Stimulated activated naive B cell treated with anti-CD40 and anti-IgM and Interleukin-4, amounts not matched to agents 10 μg/mL and 1 μg/mL and 100 μg/mL, for 72 hours (primary cell): ENCODE data around the gene CCPG1.

Experiments
- ATAC-seq, 2 donors: fragments of 150-1000 bp; cut with Tn5 transposase; replicated peaks; 2 replicates each; pipeline ENCODE4 v1.10.0; 2021; ENCODE audit warnings: moderate library complexity in 1 of 2
- DNase-seq: peaks from one replicate; pipeline ENCODE4 v3.0.0; 2021
- H3K27ac Mint-ChIP-seq: one replicate; pipeline ENCODE4 v1.8.0; 2022; ENCODE audit warnings: mild to moderate bottlenecking, mixed read lengths
- H3K27me3 Mint-ChIP-seq, 2 donors: one replicate each; pipeline ENCODE4 v1.8.0; 2022; ENCODE audit warnings: mixed read lengths in 2 of 2
- H3K36me3 Mint-ChIP-seq, 2 donors: one replicate each; pipeline ENCODE4 v1.8.0; 2022; ENCODE audit warnings: mixed read lengths in 2 of 2, mild to moderate bottlenecking in 1 of 2
- H3K4me1 Mint-ChIP-seq, 2 donors: one replicate each; pipeline ENCODE4 v1.8.0; 2022; ENCODE audit warnings: mixed read lengths in 2 of 2, mild to moderate bottlenecking in 1 of 2
- H3K4me3 Mint-ChIP-seq, 2 donors: one replicate each; pipeline ENCODE4 v1.8.0; 2022; ENCODE audit warnings: mild to moderate bottlenecking in 2 of 2, mixed read lengths in 2 of 2, moderate library complexity in 1 of 2
- H3K9me3 Mint-ChIP-seq, 2 donors: one replicate each; pipeline ENCODE4 v1.8.0; 2022; ENCODE audit warnings: mixed read lengths in 2 of 2, mild to moderate bottlenecking in 1 of 2

CCPG1 gene

DNA sequence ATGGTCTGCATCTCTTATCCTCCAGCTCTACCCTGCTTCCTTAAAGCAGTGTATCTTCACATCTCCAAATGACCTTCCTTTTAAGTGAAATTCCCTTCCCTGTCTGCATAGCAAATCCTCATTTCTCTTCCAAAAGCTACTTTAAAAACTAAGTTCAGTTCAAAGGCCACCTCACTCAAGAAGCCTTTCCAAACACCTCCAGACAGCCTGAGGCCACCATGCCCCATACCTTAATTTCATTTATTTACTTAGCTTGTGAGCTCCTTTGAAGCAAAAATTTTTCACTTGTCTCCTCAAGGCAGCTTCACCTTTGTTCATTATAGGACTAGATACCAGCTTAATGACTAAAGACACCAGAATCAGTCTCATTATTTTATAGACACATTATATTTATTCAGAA is 49.7 kb downstream of the CCPG1 start:
- Mint-ChIP-seq H3K27ac (no peak overlapping the region), H3K36me3 (peaks cover 11 to 32% of the 10 kb centered on the region in 2 donors), H3K27me3 (no peaks in the 10 kb centered on the region), H3K9me3 (no peaks in the 10 kb centered on the region), H3K4me1 (peaks cover 3 to 9% of the 10 kb centered on the region in 2 donors), H3K4me3 (no peak overlapping the region)
- DNase-seq (no peak), ATAC-seq (no peak)

GRCh38 chr15:55357774-55358173 is 50.4 kb downstream of the CCPG1 start:
- Mint-ChIP-seq H3K4me1 (peaks cover 3 to 9% of the 10 kb centered on the region in 2 donors), H3K27me3 (no peaks in the 10 kb centered on the region), H3K36me3 (peaks cover 11 to 30% of the 10 kb centered on the region in 2 donors), H3K4me3 (no peak overlapping the region), H3K27ac (no peak overlapping the region), H3K9me3 (no peaks in the 10 kb centered on the region)
- no peak for ATAC-seq
- no peak for DNase-seq

- Mint-ChIP-seq H3K4me1 (peaks cover 3 to 9% of the 10 kb centered on the region in 2 donors), H3K36me3 (peaks cover 11 to 30% of the 10 kb centered on the region in 2 donors), H3K27me3 (no peaks in the 10 kb centered on the region), H3K9me3 (no peaks in the 10 kb centered on the region), H3K27ac (no peak overlapping the region), H3K4me3 (no peak overlapping the region)
- no peak for DNase-seq
- ATAC-seq = no peak
Observed at GRCh38 chr15:55356985-55357585, 51.1 kb downstream of the CCPG1 start.

GRCh38 chr15:55353025-55353424 is 55.1 kb downstream of the CCPG1 start:
- Mint-ChIP-seq H3K27ac (no peak overlapping the region), H3K4me3 (no peak overlapping the region), H3K27me3 (no peaks in the 10 kb centered on the region), H3K4me1 (no peaks in the 10 kb centered on the region), H3K9me3 (no peaks in the 10 kb centered on the region), H3K36me3 (peaks cover 16 to 29% of the 10 kb centered on the region in 2 donors)
- DNase-seq = no peak
- no peak for ATAC-seq

GRCh38 chr15:55349282-55349681 is 58.9 kb downstream of the CCPG1 start:
- Mint-ChIP-seq H3K9me3 (no peaks in the 10 kb centered on the region), H3K27me3 (no peaks in the 10 kb centered on the region), H3K27ac (no peak overlapping the region)

DNA sequence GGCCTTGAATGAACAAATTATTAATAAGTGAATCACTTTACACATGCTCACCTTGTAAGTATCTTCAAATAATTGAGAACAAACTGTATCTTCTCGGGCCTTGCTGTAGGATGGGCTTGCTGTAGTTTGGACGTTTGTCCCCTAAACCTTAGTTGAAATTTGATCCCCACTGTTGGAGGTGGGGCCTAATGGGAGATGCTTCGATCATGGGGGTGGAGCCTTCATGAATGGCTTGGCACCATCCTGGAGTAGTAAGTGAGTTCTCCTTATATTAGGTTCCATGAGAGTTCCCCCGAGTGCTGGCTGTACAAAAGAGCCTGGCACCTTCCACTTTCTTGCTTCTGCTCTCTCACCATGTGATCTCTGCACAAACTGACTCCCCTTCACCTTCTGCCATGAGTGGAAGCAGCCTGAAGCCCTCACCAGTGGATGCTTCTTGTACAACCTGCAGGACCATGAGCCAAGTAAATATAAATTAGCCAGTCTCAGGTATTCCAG is 59.8 kb downstream of the CCPG1 start:
- Mint-ChIP-seq H3K4me1 (no peaks in the 10 kb centered on the region), H3K27me3 (no peaks in the 10 kb centered on the region), H3K4me3 (no peak overlapping the region), H3K36me3 (peaks cover 17 to 35% of the 10 kb centered on the region in 2 donors), H3K27ac (no peak overlapping the region), H3K9me3 (no peaks in the 10 kb centered on the region)
- DNase-seq (no peak), ATAC-seq (no peak)

More at GRCh38 chr15:55349282-55349681, 58.9 kb downstream of the CCPG1 start:
- Mint-ChIP-seq H3K36me3 (peaks cover 17 to 32% of the 10 kb centered on the region in 2 donors), H3K4me3 (no peak overlapping the region), H3K4me1 (no peaks in the 10 kb centered on the region)
- DNase-seq (no peak), ATAC-seq (no peak)

DNA sequence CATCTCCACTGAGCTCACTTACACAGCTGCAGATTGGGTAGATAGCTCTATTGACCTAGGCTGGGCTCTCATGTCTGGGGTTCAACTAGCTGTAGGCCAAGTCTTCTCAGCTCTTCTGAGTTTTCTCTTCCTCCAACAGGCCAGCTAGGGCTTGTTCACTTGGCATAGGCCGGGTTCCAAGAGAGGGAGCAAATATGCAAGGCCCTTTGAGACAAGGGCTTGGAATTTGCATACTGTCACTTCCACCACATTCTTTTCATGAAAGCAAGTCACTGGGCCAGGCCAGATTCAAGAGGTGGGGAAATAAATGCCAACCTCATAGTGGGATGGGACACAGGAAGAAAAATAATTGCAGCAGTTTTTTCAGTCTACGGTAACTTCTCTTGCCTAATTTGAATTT is 64.0 kb downstream of the CCPG1 start:
- no peaks in the 10 kb centered on the region for H3K27me3 Mint-ChIP-seq
- H3K4me3 Mint-ChIP-seq = no peak overlapping the region
- no peaks in the 10 kb centered on the region for H3K4me1 Mint-ChIP-seq
- no peak for DNase-seq
- H3K9me3 Mint-ChIP-seq = no peaks in the 10 kb centered on the region
- ATAC-seq = no peak
- H3K27ac Mint-ChIP-seq = peak overlapping the region; percentile 56
- peaks cover 17 to 38% of the 10 kb centered on the region in 2 donors for H3K36me3 Mint-ChIP-seq

DNA sequence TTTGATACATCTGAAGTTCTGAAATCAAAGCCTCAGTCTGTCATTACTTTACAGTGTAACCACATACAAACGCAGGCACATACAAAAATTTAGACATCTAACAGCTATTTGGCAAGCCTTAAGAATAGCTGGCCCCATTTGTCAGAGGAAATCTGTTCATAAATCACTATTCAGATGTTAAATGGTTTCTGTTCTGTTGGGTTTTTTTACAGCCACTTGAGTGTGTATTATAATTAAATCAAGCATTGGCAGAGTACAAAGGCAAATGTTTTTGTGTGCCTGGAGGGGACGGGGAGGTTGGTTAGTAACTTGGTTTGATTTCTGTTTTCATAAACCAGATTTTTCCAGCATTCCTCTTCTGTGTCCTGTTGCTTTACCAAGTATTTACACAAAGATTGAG is 65.0 kb downstream of the CCPG1 start:
- Mint-ChIP-seq H3K36me3 (peaks cover 18 to 33% of the 10 kb centered on the region in 2 donors), H3K9me3 (no peaks in the 10 kb centered on the region), H3K4me1 (no peaks in the 10 kb centered on the region), H3K27me3 (no peaks in the 10 kb centered on the region), H3K27ac (no peak overlapping the region), H3K4me3 (no peak overlapping the region)
- ATAC-seq (no peak), DNase-seq (no peak)

DNA sequence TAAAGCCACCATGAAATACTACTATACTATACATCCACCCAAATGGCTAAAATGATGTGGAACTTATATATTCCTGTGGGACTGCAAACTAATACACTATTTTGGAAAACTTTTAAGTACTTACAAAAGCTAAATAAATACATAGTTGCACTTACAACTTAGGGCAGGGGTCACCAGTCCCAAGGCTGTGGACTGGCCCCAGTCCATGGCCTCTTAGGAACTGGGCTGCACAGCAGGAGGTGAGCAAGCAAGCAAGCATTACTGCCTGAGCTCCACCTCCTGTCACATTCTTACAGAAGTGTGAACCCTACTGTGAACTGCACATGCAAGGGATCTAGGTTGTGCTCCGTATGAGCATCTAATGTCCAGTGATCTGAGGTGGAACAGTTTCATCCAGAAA is 71.0 kb downstream of the CCPG1 start:
- H3K9me3 Mint-ChIP-seq = no peaks in the 10 kb centered on the region
- no peak overlapping the region for H3K27ac Mint-ChIP-seq
- H3K4me1 Mint-ChIP-seq = no peaks in the 10 kb centered on the region
- H3K27me3 Mint-ChIP-seq = no peaks in the 10 kb centered on the region
- H3K4me3 Mint-ChIP-seq = no peak overlapping the region
- H3K36me3 Mint-ChIP-seq = peaks cover 15 to 22% of the 10 kb centered on the region in 2 donors
- DNase-seq (no peak), ATAC-seq (no peak)

DNA sequence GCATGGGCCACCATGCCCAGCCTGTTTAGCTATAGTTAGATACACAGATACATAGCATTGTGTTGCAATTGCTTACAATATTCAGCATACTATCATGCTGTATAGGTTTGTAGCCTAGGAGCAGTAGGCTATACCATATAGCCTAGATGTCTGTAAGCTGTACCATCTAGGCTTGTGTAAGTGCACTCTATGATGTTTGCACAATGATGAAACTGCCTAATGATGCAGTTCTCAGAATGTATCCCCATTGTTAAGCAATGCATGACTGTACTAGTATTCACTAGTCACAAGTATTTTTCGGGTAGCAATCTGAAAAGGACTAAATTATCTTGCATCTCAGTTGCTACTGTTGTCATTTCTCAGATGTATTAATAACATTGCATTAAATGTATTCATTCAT is 73.2 kb downstream of the CCPG1 start:
- Mint-ChIP-seq H3K36me3 (peaks cover 22 to 36% of the 10 kb centered on the region in 2 donors), H3K9me3 (no peaks in the 10 kb centered on the region), H3K27me3 (no peaks in the 10 kb centered on the region), H3K27ac (no peak overlapping the region), H3K4me3 (no peak overlapping the region), H3K4me1 (no peaks in the 10 kb centered on the region)
- ATAC-seq (no peak), DNase-seq (no peak)

DNA sequence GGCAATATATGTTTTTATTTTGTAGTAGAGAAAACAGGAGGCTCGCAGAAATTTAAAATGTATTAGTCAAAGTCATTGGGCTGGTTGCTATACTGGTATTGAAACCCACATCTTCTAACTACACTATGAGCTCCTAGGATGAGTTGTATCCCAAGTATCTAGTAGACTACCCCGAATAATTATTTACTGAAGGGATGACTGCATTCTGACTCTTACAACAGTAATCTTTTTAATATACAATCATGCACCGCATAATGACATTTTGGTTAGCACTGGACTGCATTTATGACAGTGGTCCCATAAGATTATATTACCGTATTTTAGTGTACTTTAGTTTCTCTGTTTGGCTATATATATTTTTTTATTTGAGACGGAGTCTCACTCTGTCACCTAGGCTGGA is 73.8 kb downstream of the CCPG1 start:
- Mint-ChIP-seq H3K4me3 (no peak overlapping the region), H3K36me3 (peaks cover 17 to 34% of the 10 kb centered on the region in 2 donors), H3K9me3 (no peaks in the 10 kb centered on the region), H3K4me1 (no peaks in the 10 kb centered on the region), H3K27me3 (no peaks in the 10 kb centered on the region), H3K27ac (no peak overlapping the region)
- DNase-seq (no peak), ATAC-seq (no peak)

GRCh38 chr15:55327387-55327786 is 80.8 kb downstream of the CCPG1 start:
- ATAC-seq (no peak), DNase-seq (no peak)
- peaks cover 12 to 23% of the 10 kb centered on the region in 2 donors for H3K4me1 Mint-ChIP-seq
- H3K27me3 Mint-ChIP-seq = no peaks in the 10 kb centered on the region
- H3K27ac Mint-ChIP-seq = no peak overlapping the region
- H3K9me3 Mint-ChIP-seq = no peaks in the 10 kb centered on the region
- H3K36me3 Mint-ChIP-seq = peaks cover 23 to 41% of the 10 kb centered on the region in 2 donors
- no peak overlapping the region for H3K4me3 Mint-ChIP-seq

DNA sequence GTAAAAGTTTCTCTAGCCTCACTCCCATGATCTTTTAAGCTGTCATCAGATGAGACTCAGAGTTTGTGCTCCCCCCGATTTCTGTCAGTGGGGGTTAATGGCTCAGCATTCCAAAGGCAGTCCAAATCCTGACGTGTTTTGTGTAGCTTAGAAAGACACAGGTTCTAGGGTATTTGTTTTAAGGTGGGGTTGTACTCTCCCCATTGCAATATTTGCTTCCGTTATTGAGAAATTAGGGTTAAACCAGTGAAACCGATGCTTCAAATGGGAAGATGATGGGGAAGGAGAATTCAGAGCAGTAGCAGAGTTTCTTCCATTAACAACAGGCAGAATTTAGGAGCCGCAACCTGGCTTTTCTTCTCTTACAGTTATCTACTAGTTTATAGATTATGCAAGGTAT is 85.7 kb downstream of the CCPG1 start:
- H3K4me3 Mint-ChIP-seq = no peak overlapping the region
- ATAC-seq = no peak

GRCh38 chr15:55320963-55321362 is 87.2 kb downstream of the CCPG1 start:
- Mint-ChIP-seq H3K27ac (no peak overlapping the region), H3K4me3 (no peak overlapping the region), H3K4me1 (peaks cover 25 to 55% of the 10 kb centered on the region in 2 donors), H3K9me3 (no peaks in the 10 kb centered on the region), H3K36me3 (peaks cover 13 to 39% of the 10 kb centered on the region in 2 donors), H3K27me3 (no peaks in the 10 kb centered on the region)
- ATAC-seq (no peak), DNase-seq (no peak)

More for the DNA sequence above, 85.7 kb downstream of the CCPG1 start:
- Mint-ChIP-seq H3K36me3 (peaks cover 11 to 29% of the 10 kb centered on the region in 2 donors), H3K27me3 (no peaks in the 10 kb centered on the region), H3K27ac (no peak overlapping the region), H3K9me3 (no peaks in the 10 kb centered on the region), H3K4me1 (peaks cover 21 to 43% of the 10 kb centered on the region in 2 donors)
- DNase-seq = no peak

- Mint-ChIP-seq H3K27me3 (no peaks in the 10 kb centered on the region), H3K4me3 (peak overlapping the region; percentile 67 to 74), H3K9me3 (no peaks in the 10 kb centered on the region), H3K27ac (peak overlapping the region; percentile 56), H3K36me3 (peaks cover 16 to 41% of the 10 kb centered on the region in 2 donors), H3K4me1 (peaks cover 25 to 60% of the 10 kb centered on the region in 2 donors)
- ATAC-seq (no peak), DNase-seq (no peak)
Observed at GRCh38 chr15:55320238-55320550, 88.0 kb downstream of the CCPG1 start.
